K562 (cell line): ENCODE measurements around the gene CLCN6. TPM values are rescaled to one million over a fixed set of nuclear protein-coding genes. Genes with fewer than 3 reads are reported as not detected.
A peak's percentile ranks its signal among the peaks of the same experiment; 100 is the strongest.

ENCODE experiments used
- BRD9 ChIP-seq: fragments of 450-650 bp; IDR thresholded peaks from 2 replicates; pipeline ENCODE4 v1.6.1; 2018; ENCODE audit warnings: low read depth; ENCODE audit not compliant: partially characterized antibody
- CEBPB ChIP-seq: fragments of 450-650 bp; IDR thresholded peaks from 2 replicates; pipeline ENCODE4 v1.6.1; 2016; ENCODE audit warnings: missing genetic modification characterization, missing compliant biosample characterization
- CHD2 ChIP-seq: IDR thresholded peaks from 2 replicates; pipeline ENCODE4 v1.6.1; 2011; ENCODE audit warnings: low read depth, low read length
- FOSL1 ChIP-seq: fragments of 200-800 bp; sonication (Bioruptor generic); conservative IDR thresholded peaks from 2 replicates; pipeline ENCODE4 v1.6.1; 2016; ENCODE audit warnings: missing genetic modification characterization, missing compliant biosample characterization
- FOXA1 ChIP-seq: fragments of 450-650 bp; IDR thresholded peaks from 2 replicates; pipeline ENCODE4 v1.6.1; 2016; ENCODE audit warnings: mild to moderate bottlenecking, borderline replicate concordance
- FOXA3 ChIP-seq, 2 experiments: fragments of 450-650 bp in 1 of 2; sonication (generic) in 1 of 2; formaldehyde crosslinking; IDR thresholded peaks in 1 of 2; conservative IDR thresholded peaks in 1 of 2; 2 replicates each; pipeline versions ENCODE4 v1.4.0 to v1.8.0; 2020 to 2022; ENCODE audit warnings: mild to moderate bottlenecking in 2 of 2, missing genetic modification reagents in 1 of 2
- KLF6 ChIP-seq: fragments of 250-450 bp; sonication (Bioruptor Pico); IDR thresholded peaks from 2 replicates; pipeline ENCODE4 v1.4.0; 2020; ENCODE audit warnings: mild to moderate bottlenecking, moderate library complexity, borderline replicate concordance
- LEF1 ChIP-seq: fragments of 450-650 bp; IDR thresholded peaks from 2 replicates; pipeline ENCODE4 v1.6.1; 2016; ENCODE audit warnings: mild to moderate bottlenecking
- MAZ ChIP-seq, 2 experiments: fragments of 450-650 bp in 1 of 2; sonication (generic) in 1 of 2; formaldehyde crosslinking; IDR thresholded peaks in 1 of 2; conservative IDR thresholded peaks in 1 of 2; 2 replicates each; pipeline versions ENCODE4 v1.4.0 to v1.5.0; 2020; ENCODE audit warnings: mild to moderate bottlenecking in 1 of 2, missing genetic modification reagents in 1 of 2
- MEIS2 ChIP-seq: fragments of 450-650 bp; IDR thresholded peaks from 2 replicates; pipeline ENCODE4 v1.6.1; 2014; ENCODE audit warnings: mild to moderate bottlenecking; ENCODE audit not compliant: partially characterized antibody
- NFATC3 ChIP-seq: fragments of 450-650 bp; IDR thresholded peaks from 2 replicates; pipeline ENCODE4 v1.6.1; 2017; ENCODE audit warnings: mild to moderate bottlenecking
- NFYB ChIP-seq: IDR thresholded peaks from 2 replicates; pipeline ENCODE4 v1.6.1; 2011; ENCODE audit warnings: mild to moderate bottlenecking, moderate library complexity; ENCODE audit not compliant: insufficient read length; ENCODE audit errors: extremely low read depth
- SAP30 ChIP-seq: fragments of 200-600 bp; sonication (generic); IDR thresholded peaks from 2 replicates; pipeline ENCODE4 v1.6.1; 2012; ENCODE audit warnings: borderline replicate concordance, low read depth, mild to moderate bottlenecking, moderate library complexity, low read length, control low read depth, inconsistent platforms; ENCODE audit not compliant: insufficient read depth, poor library complexity, severe bottlenecking
- SMAD3 ChIP-seq: fragments of 450-650 bp; formaldehyde crosslinking; conservative IDR thresholded peaks from 2 replicates; pipeline ENCODE4 v1.4.0; 2020; ENCODE audit warnings: mild to moderate bottlenecking
- ZNF212 ChIP-seq: fragments of 450-650 bp; formaldehyde crosslinking; IDR thresholded peaks from 2 replicates; pipeline ENCODE4 v1.4.0; 2020; ENCODE audit warnings: mild to moderate bottlenecking
- ZNF444 ChIP-seq: fragments of 250-450 bp; sonication (Bioruptor Pico); IDR thresholded peaks from 2 replicates; pipeline ENCODE4 v1.4.0; 2020; ENCODE audit warnings: mild to moderate bottlenecking, moderate library complexity
- polyA plus RNA-seq, 8 experiments: library from polyadenylated mRNA; depleted of rRNA in 4 of 8; stranded (reverse) in 5 of 8; unstranded in 3 of 8; fragments of >200 nt; fragmentation: Nextera tagmentation in 2 of 8; fragmentation: Illumina TruSeq in 1 of 8; extraction: Ambion mirVana in 2 of 8; extraction: Trizol in 1 of 8; gene quantifications; 2 replicates each; pipeline versions ENCODE4 v1.2.1 to v1.2.3, GENCODE V29; 2011 to 2014; ENCODE audit warnings: inconsistent platforms in 1 of 8, missing spikeins in 1 of 8
- total RNA-seq, 7 experiments: library from RNA; depleted of rRNA in 6 of 7; stranded (reverse); fragments of >200 nt in 6 of 7; fragmentation: Illumina TruSeq in 2 of 7; extraction: Trizol in 2 of 7; gene quantifications; 2 replicates each; pipeline versions ENCODE4 v1.2.1 to v1.2.3, GENCODE V29; 2011 to 2021; ENCODE audit warnings: low replicate concordance in 1 of 7
- TF ChIP-seq, protein P1 (sequence below): fragments of 450-650 bp; IDR thresholded peaks from 2 replicates; pipeline ENCODE4 v1.6.1; 2016; ENCODE audit warnings: antibody characterized with exemption
- TF ChIP-seq, protein P2 (sequence below): fragments of 250-450 bp; sonication (Bioruptor Pico); IDR thresholded peaks from 2 replicates; pipeline ENCODE4 v1.8.0; 2021; ENCODE audit warnings: moderate library complexity, mild to moderate bottlenecking, inconsistent platforms
- TF ChIP-seq, protein P3 (sequence below): fragments of 150-350 bp; conservative IDR thresholded peaks from 2 replicates; pipeline ENCODE4 v1.6.1; 2014; ENCODE audit warnings: low read length
- TF ChIP-seq, protein P4 (sequence below): fragments of 250-450 bp; sonication (Bioruptor Pico); IDR thresholded peaks from 2 replicates; pipeline ENCODE4 v1.9.0; 2021; ENCODE audit warnings: mild to moderate bottlenecking, inconsistent platforms

The CLCN6 gene
- total and polyA plus RNA-seq, 9 of the 15 experiments (the other 6 are each of a cell fraction or from before 2014, with no cell fraction given): 2.0 to 21.8 (median 13.6) TPM

DNA sequence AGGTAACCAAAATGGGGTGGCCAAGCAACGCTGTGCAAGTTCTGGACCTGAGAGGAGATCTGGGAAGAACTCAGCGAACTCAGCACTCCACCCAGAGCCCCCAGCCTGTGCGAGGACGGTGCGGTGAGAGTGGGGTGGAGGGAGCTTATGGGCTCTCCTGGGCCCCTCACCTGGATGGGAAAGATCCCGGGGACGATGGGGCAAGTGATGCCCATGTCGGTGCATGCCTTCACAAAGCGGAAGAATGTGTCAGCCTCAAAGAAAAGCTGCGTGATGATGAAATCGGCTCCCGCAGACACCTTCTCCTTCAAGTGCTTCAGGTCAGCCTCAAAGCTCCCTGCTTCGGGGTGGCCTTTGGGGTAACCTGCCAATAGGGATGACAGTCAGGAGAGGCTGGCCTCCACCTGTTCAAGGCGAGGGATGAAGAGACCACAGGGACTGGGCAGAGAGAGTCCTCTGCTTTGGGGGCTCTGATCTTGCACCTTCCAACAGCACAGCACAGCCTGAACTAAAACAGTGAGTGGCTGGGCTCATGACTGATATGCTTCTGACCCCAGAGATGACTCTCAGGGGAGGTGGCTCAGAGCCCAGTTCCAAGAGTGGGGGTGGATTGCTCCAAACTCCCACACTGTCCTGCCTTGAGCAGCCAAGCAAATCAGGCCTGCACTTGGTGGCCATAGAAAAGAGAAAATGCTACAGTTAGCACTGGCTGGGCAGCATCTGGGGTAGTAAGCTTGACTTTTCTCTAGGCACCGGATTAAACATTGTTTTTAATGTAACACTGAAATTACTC lies 9.8 kb upstream of the CLCN6 start (continued):
- TF ChIP-seq, protein P1, sequence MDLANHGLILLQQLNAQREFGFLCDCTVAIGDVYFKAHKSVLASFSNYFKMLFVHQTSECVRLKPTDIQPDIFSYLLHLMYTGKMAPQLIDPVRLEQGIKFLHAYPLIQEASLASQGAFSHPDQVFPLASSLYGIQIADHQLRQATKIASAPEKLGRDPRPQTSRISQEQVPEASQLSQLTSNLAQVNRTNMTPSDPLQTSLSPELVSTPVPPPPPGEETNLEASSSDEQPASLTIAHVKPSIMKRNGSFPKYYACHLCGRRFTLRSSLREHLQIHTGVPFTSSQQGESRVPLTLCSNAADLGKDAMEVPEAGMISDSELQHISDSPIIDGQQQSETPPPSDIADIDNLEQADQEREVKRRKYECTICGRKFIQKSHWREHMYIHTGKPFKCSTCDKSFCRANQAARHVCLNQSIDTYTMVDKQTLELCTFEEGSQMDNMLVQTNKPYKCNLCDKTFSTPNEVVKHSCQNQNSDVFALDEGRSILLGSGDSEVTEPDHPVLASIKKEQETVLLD: peak; percentile 41; the same call in 1 of the 2 replicates
- TF ChIP-seq FOSL1 (tag): peak; percentile 65; the same call in 1 of the 2 replicates
- TF ChIP-seq, protein P2, sequence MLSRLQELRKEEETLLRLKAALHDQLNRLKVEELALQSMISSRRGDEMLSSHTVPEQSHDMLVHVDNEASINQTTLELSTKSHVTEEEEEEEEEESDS (CRISPR knock-in tag): no peak
- TF ChIP-seq LEF1: 0 out of 2 replicates have a peak, but pooled peaks have one; percentile 33
- TF ChIP-seq BRD9: peak; percentile 69
- TF ChIP-seq, protein P3, sequence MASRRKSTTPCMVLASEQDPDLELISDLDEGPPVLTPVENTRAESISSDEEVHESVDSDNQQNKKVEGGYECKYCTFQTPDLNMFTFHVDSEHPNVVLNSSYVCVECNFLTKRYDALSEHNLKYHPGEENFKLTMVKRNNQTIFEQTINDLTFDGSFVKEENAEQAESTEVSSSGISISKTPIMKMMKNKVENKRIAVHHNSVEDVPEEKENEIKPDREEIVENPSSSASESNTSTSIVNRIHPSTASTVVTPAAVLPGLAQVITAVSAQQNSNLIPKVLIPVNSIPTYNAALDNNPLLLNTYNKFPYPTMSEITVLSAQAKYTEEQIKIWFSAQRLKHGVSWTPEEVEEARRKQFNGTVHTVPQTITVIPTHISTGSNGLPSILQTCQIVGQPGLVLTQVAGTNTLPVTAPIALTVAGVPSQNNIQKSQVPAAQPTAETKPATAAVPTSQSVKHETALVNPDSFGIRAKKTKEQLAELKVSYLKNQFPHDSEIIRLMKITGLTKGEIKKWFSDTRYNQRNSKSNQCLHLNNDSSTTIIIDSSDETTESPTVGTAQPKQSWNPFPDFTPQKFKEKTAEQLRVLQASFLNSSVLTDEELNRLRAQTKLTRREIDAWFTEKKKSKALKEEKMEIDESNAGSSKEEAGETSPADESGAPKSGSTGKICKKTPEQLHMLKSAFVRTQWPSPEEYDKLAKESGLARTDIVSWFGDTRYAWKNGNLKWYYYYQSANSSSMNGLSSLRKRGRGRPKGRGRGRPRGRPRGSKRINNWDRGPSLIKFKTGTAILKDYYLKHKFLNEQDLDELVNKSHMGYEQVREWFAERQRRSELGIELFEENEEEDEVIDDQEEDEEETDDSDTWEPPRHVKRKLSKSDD: 0 out of 2 replicates have a peak, but pooled peaks have one; percentile 48
- 0 out of 2 replicates have a peak, but pooled peaks have one; percentile 57 for TF ChIP-seq KLF6 (CRISPR knock-in tag)
- peak; percentile 60 for TF ChIP-seq MEIS2
- no peak for TF ChIP-seq SAP30
- peak; percentile 57; the same call in 1 of the 2 replicates for TF ChIP-seq ZNF444
- no peak for TF ChIP-seq NFYB
- TF ChIP-seq NFATC3: peak; percentile 18; the same call in 1 of the 2 replicates
- peak in 1 of 2 experiments; percentile 58; a peak in 2 of 4 replicates for TF ChIP-seq FOXA3 (CRISPR knock-in tag; conservative IDR thresholded peaks at IDR 0.05 in 1 of 2, IDR thresholded peaks at IDR 0.05 in 1 of 2)
- peak; percentile 59 to 74; a peak in 3 of 4 replicates for TF ChIP-seq MAZ (CRISPR knock-in tag; conservative IDR thresholded peaks at IDR 0.05 in 1 of 2, IDR thresholded peaks at IDR 0.05 in 1 of 2)
- no peak for TF ChIP-seq ZNF212
- TF ChIP-seq SMAD3 (CRISPR knock-in tag): peak; percentile 70; the same call in 1 of the 2 replicates
- TF ChIP-seq FOXA1: no peak
- TF ChIP-seq CHD2: 0 out of 2 replicates have a peak, but pooled peaks have one; percentile 29
- TF ChIP-seq CEBPB (tag): peak; percentile 88
- TF ChIP-seq, protein P4, sequence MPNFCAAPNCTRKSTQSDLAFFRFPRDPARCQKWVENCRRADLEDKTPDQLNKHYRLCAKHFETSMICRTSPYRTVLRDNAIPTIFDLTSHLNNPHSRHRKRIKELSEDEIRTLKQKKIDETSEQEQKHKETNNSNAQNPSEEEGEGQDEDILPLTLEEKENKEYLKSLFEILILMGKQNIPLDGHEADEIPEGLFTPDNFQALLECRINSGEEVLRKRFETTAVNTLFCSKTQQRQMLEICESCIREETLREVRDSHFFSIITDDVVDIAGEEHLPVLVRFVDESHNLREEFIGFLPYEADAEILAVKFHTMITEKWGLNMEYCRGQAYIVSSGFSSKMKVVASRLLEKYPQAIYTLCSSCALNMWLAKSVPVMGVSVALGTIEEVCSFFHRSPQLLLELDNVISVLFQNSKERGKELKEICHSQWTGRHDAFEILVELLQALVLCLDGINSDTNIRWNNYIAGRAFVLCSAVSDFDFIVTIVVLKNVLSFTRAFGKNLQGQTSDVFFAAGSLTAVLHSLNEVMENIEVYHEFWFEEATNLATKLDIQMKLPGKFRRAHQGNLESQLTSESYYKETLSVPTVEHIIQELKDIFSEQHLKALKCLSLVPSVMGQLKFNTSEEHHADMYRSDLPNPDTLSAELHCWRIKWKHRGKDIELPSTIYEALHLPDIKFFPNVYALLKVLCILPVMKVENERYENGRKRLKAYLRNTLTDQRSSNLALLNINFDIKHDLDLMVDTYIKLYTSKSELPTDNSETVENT (CRISPR knock-in tag): peak; percentile 14; the same call in 1 of the 2 replicates
